ENCODE results near the gene ZNF700.
"Not testable (repeated sequence)": the region's sequence is repeated elsewhere in the genome, so short reads cannot be mapped to it uniquely, and the experiment has no call there.

The ZNF700 gene

GRCh38 chr19:11989112-11989456 is 64.2 kb downstream of the ZNF700 start:
- no peak for DNase-seq (ENCODE audit: low read depth in 2 of 2)

- not testable (repeated sequence) for DNase-seq (ENCODE audit: low read depth in 2 of 2)
These were observed 67.0 kb downstream of the ZNF700 start for GRCh38 chr19:11991921-11992320.

GRCh38 chr19:11995174-11995573 is 70.3 kb downstream of the ZNF700 start:
- no peak for DNase-seq (ENCODE audit: low read depth in 2 of 2)
